Lower lobe of right lung (tissue), 2 donors: ENCODE data around the gene IL18R1. TPM values are rescaled to one million over a fixed set of nuclear protein-coding genes. Genes with fewer than 3 reads are reported as not detected.

ENCODE experiments used
- ATAC-seq, 2 donors: fragments of 200-7000 bp; cut with Tn5 transposase; one replicate each; pipeline ENCODE4 v1.9.1; 2020 to 2022; ENCODE audit warnings: mild to moderate bottlenecking in 2 of 2, moderate library complexity in 2 of 2
- DNase-seq: peaks from one replicate; pipeline ENCODE4 v3.0.0-alpha.2; 2020
- H3K27ac ChIP-seq: fragments of 200-600 bp; one replicate; pipeline ENCODE4 v1.8.0; 2022
- H3K27me3 ChIP-seq: fragments of 200-600 bp; one replicate; pipeline ENCODE4 v1.8.0; 2022; ENCODE audit warnings: low read depth
- H3K36me3 ChIP-seq: fragments of 200-600 bp; one replicate; pipeline ENCODE4 v1.8.0; 2022; ENCODE audit warnings: mild to moderate bottlenecking
- H3K4me1 ChIP-seq: fragments of 200-600 bp; one replicate; pipeline ENCODE4 v1.8.0; 2022
- H3K4me3 ChIP-seq: fragments of 200-600 bp; one replicate; pipeline ENCODE4 v1.8.0; 2022; ENCODE audit warnings: mild to moderate bottlenecking
- H3K9me3 ChIP-seq: fragments of 200-600 bp; one replicate; pipeline ENCODE4 v1.8.0; 2022
- CTCF ChIP-seq: fragments of 200-600 bp; IDR thresholded peaks from one replicate; pipeline ENCODE4 v1.8.0; 2022; ENCODE audit warnings: antibody characterized with exemption, mild to moderate bottlenecking
- intact Hi-C: fragments of 100-400 bp; cut with DNase I; formaldehyde crosslinking; loops from one replicate; pipeline ENCODE4 v1.11.0; 2022
- total RNA-seq: library from RNA; stranded (reverse); fragmentation: NEBNext Ultra II Directional; extraction: Animal tissue kit (Norgen Biotek cat#: 25700); gene quantifications from one replicate; pipeline ENCODE4 v1.2.1, GENCODE V29; 2021
- donor health status: DM: no; HTN: yes; CAD: no; lungs with severe emphysema.

Gene IL18R1
- total RNA-seq, 1 donor from 2014 or later = 27.5 TPM

- intact Hi-C loops = no loop called here
- Histone ChIP-seq H3K9me3 (no peaks in the 10 kb centered on the region), H3K4me3 (no peak overlapping the region), H3K36me3 (no peaks in the 10 kb centered on the region), H3K27me3 (no peaks in the 10 kb centered on the region), H3K27ac (no peak overlapping the region), H3K4me1 (no peaks in the 10 kb centered on the region)
- DNase-seq = no peak
- no peak for ATAC-seq
- TF ChIP-seq CTCF = no peak
Observed at GRCh38 chr2:102437122-102437521, 81.5 kb downstream of the IL18R1 start.

GRCh38 chr2:102438111-102438510 lies 82.5 kb downstream of the IL18R1 start:
- H3K4me3 ChIP-seq = no peak overlapping the region
- TF ChIP-seq CTCF = no peak
- H3K27me3 ChIP-seq = no peaks in the 10 kb centered on the region
- intact Hi-C loops = no loop called here
- peaks cover 3% of the 10 kb centered on the region for H3K4me1 ChIP-seq
- H3K36me3 ChIP-seq = no peaks in the 10 kb centered on the region
- ATAC-seq = no peak
- no peaks in the 10 kb centered on the region for H3K9me3 ChIP-seq
- no peak overlapping the region for H3K27ac ChIP-seq
- no peak for DNase-seq

- ATAC-seq (no peak), DNase-seq (no peak)
- Histone ChIP-seq H3K4me1 (peaks cover 4% of the 10 kb centered on the region), H3K9me3 (no peaks in the 10 kb centered on the region), H3K36me3 (no peaks in the 10 kb centered on the region), H3K27me3 (no peaks in the 10 kb centered on the region), H3K27ac (no peak overlapping the region), H3K4me3 (no peak overlapping the region)
- intact Hi-C loops = no loop called here
- TF ChIP-seq CTCF = no peak
Observed at GRCh38 chr2:102438578-102438977, 83.0 kb downstream of the IL18R1 start.

- intact Hi-C loops = no loop called here
- no peak overlapping the region for H3K4me3 ChIP-seq
- no peaks in the 10 kb centered on the region for H3K36me3 ChIP-seq
- no peaks in the 10 kb centered on the region for H3K27me3 ChIP-seq
- no peak for DNase-seq
- peak in 1 of 2 donors; percentile 31 for ATAC-seq
- H3K4me1 ChIP-seq = peaks cover 4% of the 10 kb centered on the region
- no peaks in the 10 kb centered on the region for H3K9me3 ChIP-seq
- no peak overlapping the region for H3K27ac ChIP-seq
- no peak for TF ChIP-seq CTCF
Observed at GRCh38 chr2:102439065-102439695, 83.6 kb downstream of the IL18R1 start.

- Histone ChIP-seq H3K36me3 (no peaks in the 10 kb centered on the region), H3K27ac (no peak overlapping the region), H3K27me3 (no peaks in the 10 kb centered on the region), H3K4me3 (no peak overlapping the region), H3K9me3 (no peaks in the 10 kb centered on the region), H3K4me1 (peaks cover 4% of the 10 kb centered on the region)
- intact Hi-C loops = no loop called here
- ATAC-seq (peak; percentile 66 to 69), DNase-seq (no peak)
- TF ChIP-seq CTCF = peak; percentile 70
Observed at GRCh38 chr2:102442967-102443828, 87.6 kb downstream of the IL18R1 start.
